G401 (cell line): ENCODE measurements around the gene KRT32. TPM values are rescaled to one million over a fixed set of nuclear protein-coding genes. Genes with fewer than 3 reads are reported as not detected.
"Not testable (repeated sequence)": the region's sequence is repeated elsewhere in the genome, so short reads cannot be mapped to it uniquely, and the experiment has no call there.

Experiments
- DNase-seq: peaks from one replicate; pipeline ENCODE4 v3.0.0-alpha.2; 2015; ENCODE audit warnings: low spot score
- in situ Hi-C: cut with HindIII; loops from 2 replicates; pipeline ENCODE4 v1.10.0; 2016; ENCODE audit warnings: low sequenced_read_pairs, mixed read lengths
- total RNA-seq: library from RNA; depleted of rRNA; stranded (reverse); fragments of >200 nt; shearing (Covaris generic); gene quantifications from 2 replicates; pipeline ENCODE4 v1.2.3, GENCODE V29; 2014

Gene KRT32
- total RNA-seq, 1 experiment from 2014 or later = not detected

DNA sequence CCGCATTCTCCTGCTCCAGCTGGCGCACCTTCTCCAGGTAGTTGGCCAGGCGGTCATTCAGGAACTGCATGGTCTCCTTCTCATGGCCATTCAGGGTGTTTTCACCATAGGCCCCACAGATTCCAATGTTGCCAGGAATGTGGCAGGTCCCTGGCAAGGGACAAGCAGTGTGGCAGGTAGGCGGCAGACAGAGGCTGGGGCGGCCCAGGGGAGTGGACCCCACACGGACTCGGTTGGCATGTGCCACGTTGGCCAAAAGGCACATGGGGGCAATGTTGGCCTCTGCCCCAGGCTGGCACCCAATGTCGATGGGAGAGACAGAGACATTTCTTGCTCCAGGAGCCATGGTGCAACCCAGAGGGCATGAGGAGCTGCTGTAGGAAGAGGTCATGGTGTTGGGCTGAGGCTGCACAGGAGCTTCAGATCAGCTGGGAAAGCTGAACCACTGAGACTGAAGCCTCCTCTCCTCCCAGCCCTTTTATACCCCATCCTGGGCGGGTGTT is 26.6 kb downstream of the KRT32 start, which contains the start of gene KRT38:
KRT38 (minus strand) TSS at position 453 of the 503 bp plus-strand sequence; CDS start at position 391, 62 bp downstream.
- in situ Hi-C loops = no loop called here
- DNase-seq = no peak

DNA sequence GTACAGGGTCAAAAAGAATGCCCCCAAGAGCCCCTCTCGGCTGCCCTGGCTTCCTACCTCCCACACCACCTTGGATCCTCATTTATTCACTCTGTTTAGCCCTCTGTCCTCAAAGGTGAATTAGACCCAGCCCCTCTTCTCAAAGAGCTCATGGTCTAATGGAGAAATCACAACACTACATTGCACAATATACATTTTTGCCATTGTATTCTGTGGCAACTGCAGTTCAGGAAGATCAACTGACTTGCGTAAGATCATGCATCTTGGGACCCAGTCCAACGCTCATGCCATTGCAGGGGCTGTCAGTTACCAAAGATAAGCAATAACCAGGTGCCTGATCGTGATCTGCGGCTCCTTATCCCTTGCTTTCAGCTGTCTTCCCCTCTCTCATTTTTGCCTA is 27.8 kb downstream of the KRT32 start:
- in situ Hi-C loops = no loop called here
- no peak for DNase-seq

DNA sequence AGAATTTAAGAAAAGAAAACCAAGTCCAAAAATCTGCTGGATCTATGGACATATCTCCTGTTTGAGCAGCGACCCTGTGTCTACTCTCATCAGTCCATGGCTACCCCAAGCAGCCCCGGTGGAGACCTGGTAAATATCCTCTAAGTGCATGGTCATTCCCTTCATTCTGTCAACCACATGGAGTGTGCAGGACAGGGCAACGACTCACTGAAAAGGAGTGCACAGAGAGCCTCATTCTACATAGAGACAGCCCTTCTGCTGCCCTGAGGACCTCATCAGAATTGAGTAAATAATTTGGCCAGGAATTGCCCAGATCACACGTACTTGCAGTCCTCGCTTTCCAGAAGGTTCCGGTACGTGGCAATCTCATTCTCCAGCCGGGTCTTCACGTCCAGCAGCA is 29.4 kb downstream of the KRT32 start:
- in situ Hi-C loops = no loop called here
- DNase-seq = no peak

DNA sequence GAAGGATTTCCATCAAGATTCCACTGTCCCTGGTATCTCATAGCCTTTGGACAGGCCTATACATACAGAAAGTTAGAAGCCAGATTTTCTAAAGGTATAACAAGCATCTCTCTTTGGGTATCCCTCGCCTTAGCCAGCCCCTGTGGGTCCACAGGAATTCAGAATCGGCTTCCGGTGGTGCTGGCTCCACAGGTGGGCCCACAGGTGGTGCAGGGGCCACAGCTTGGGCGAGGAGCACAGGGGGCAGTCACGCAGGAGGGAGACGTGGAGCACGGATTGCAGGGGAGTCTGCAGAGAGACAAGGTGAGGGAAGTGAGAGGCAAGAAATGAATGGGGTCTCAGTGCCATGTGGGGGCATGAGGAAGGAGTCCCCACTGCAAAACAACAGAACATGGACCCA is 29.9 kb downstream of the KRT32 start:
- no peak for DNase-seq
- in situ Hi-C loops = no loop called here

DNA sequence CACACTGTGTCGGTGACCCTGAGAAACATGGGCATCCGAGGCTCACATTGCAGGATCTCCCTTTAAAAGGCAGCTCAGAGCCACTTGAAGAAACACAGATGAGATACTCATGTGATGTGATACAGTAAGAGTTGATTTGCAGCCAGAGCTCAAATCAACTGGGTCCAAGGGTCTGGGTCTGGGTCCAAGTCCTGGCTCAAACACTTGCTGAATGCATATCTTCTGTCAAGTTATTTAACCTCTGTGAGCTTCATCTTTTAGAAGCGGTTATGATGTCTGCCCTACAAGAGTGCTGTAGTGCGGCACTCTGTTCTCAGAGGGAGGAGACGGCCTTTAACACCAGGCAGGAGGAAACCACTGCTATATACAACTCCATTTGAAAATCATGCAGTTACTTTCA is 32.8 kb downstream of the KRT32 start:
- DNase-seq = no peak
- in situ Hi-C loops = no loop called here

DNA sequence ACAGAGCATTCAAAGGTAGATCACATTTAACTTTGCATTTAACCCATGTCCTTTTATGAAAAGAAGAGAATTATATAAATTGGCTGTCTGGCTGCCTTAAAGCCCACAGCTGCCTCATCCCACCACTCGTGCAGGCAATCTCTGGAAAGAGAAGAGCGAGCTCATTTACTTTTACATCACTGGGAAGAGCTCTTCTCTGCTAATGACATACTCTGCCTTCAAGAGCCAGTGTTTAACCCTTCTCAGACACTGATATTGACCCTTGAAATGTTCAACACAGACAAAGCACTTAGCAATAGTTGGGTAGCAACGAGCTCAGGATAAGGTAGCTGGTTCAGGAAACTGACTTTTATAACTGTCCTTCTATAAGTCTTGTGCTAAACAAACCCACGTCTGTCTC is 33.2 kb downstream of the KRT32 start:
- DNase-seq = no peak
- in situ Hi-C loops = no loop called here

DNA sequence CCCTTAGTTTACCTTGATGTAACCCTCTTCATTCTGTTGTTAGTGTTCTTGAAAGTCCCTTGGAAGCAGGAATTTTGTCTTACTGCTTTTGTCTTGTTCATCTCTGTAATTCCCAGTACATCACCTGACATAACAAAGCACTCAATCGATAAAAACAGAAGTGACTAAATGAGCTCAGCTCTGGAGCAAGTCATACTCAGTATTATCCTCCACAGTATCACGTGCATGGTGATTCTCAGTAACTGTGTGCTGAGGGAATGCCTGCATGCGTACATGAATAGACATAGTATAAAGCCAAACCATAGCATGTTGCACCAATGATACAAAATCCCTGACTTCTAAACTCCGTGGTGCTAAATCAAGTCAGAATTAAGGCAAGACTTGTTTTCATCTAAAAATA is 33.6 kb downstream of the KRT32 start:
- no peak for DNase-seq
- in situ Hi-C loops = no loop called here

DNA sequence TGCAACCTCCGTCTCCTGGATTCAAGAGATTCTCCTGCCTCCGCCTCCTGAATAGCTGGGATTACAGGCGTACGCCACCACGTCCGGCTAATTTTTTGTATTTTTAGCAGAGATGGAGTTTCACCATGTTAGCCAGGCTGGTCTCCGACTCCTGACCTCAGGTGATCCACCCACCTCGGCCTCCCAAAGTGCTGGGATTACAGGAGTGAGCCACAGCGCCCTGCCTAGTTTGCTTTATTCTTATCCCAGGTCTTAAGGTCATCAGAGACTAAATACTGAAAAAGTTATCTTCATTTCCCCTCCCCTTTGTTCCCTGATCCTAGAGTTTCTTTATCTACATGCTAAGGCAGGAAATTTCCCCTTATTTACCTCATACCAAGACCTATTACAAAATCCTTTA is 36.8 kb downstream of the KRT32 start:
- DNase-seq, in situ Hi-C loops: not testable (repeated sequence)

DNA sequence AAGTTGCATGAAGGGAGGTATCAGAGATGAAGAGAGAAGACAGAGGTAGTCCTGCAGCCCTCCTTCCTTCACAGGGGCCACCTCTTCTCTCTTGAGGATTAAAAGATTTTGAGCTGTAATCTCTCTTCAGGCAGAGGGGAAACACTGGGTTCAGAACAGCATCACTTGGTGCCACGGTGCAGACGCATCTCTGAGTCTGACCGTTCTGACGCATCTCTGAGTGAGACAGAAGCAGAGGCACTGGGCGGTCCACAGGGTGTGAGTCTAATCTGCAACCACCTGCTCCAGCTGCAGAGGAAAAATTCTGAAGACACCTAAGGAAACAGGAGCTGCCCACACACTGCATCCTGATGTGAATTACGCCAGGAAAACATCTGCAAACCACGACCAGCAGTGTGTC is 37.5 kb downstream of the KRT32 start:
- in situ Hi-C loops = no loop called here
- DNase-seq = no peak

DNA sequence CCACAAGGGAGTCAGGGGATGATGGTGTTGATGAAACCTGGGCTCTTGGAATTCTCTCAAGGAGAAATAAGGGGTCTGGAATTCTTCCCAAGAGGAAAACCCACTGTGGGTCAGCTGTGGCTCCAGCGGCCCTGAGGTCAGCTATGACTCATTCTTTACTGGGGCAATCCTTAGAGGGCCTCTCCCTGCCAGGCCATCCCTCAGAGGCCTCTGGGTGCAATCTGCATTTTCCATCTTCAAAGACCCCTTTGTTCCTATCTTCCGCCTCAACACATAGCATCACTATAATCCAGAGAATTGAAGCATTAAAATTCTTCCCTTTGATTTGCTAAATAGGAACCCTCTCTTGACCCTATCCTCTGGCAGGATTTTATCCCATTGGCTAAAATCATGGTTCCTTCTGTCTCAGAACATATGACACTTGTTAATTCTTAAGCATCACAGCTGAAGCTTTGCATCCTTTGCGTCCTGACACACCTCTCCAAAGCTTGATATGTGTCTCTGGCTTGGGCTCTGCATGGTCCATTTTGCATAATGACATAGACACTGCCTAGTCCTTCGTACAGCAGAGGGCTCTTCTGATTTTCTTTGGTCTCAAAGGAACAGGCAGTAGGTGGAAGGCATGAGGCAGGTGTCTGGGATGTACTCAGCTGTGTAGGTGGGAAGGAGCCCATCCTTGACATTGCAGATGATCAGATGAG is 38.4 kb downstream of the KRT32 start:
- in situ Hi-C loops = no loop called here
- no peak for DNase-seq

DNA sequence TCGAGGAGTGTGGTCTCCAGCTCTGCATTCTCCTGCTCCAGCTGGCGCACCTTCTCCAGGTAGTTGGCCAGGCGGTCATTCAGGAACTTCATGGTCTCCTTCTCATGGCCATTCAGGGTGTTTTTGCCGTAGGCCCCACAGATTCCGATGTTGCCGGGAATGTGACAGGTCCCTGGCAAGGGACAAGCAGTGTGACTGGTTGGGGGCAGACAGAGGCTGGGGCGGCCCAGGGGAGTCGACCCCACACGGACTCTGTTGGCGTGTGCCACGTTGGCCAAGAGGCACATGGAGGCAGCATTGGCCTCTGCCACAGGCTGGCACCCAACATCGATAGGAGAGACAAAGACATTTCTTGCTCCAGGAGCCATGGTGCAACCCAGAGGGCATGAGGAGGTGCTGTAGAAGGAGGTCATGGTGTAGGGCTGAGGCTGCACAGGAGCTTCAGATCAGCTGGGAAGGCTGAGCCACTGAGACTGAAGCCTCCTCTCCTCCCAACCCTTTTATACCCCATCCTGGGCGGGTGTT is 43.0 kb downstream of the KRT32 start, which contains the start of gene KRT37:
KRT37 (minus strand) TSS at position 475 of the 525 bp plus-strand sequence; CDS start at position 413, 62 bp downstream.
- in situ Hi-C loops = no loop called here
- DNase-seq = no peak

DNA sequence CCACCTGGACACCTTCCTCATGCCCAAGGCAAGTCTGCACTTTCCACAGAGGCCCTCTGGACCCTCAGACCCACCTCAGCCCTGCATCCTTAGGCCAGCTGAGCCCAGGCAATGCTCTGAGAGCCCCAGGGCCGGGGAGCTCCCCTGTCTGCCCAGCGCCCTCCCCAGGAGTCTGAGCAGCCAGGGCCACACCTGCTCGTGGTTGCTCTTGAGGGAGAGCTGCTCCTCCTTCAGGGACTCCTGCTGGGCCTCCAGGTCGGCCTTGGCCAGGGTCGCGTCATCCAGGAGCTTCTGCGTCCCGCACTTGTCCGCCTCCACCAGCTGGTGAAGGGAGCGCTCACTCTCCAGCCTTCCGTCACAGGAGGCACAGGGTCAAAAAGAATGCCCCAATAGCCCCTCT is 44.6 kb downstream of the KRT32 start:
- DNase-seq, in situ Hi-C loops: not testable (repeated sequence)

DNA sequence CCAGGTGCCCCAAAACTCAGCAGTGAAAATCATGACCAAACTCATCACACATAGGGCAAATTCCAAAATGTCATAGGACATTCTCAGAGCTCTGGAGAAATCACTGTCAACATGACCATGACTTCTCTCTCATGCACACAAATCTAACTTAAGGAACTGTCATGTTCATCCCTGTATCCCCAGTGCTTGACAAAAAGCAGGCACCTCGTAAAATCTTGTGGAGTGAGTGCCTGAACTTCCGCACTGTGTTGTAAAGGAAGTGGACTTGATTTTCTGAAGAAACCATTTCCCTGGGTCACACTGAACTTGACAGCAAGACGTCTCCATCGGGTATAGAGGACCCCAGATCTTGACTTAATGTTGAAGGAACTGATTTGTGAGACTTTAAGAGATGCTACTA is 45.6 kb downstream of the KRT32 start:
- no peak for DNase-seq
- in situ Hi-C loops = no loop called here

DNA sequence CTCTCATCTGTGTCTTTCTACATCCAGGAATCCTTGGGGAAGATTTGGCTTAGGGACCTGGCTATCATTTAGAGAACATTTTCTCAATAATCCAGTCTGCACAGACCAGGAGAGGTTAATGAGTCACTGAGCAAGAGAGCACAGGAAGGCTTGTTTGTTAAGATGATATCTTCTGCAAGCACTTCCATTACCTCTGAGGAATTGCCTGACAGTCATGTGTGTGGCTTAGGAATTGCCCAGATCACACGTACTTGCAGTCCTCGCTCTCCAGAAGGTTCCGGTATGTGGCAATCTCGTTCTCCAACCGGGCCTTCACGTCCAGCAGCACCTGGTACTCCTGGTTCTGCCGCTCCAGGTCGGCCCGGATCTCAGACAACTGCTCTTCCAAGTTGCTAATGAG is 46.1 kb downstream of the KRT32 start:
- in situ Hi-C loops = no loop called here
- no peak for DNase-seq

DNA sequence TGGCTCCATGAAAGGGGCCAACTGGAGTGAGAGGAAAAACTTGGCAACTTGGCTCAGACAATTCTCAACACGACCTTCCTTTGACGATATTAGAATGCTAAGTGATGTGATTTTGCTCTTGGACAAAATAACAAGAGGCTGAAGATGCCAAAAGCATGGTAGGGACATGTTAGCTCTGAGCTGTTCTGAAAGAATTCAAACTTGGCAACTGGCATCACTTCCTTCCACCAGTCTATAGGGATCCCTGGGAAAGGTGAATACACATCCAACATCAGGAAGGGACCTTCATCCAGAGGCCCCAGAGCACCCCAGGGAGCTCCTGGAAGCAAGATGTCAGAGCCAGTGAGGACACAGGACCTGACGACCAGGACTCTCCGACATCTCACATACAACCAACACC is 47.1 kb downstream of the KRT32 start:
- in situ Hi-C loops = no loop called here
- DNase-seq = no peak

DNA sequence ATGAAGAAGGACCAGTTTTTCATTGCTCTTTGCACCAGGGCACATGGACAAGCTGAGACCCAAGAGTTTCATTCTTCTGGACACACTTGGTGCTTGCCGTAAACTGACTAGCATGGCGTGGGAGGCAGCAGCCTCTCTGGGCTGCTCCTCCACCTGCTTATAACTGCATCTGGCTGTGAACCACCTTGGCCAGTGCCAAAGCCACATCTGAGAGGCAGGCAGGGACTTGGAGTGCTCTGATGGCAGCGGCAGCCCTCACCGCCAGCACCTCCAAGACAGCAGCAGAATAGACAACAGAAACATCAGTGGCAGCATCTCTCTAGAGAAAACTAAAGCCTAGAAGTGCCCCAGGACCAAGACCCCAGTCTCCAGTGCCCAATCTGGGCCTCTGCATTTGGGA is 47.5 kb downstream of the KRT32 start:
- in situ Hi-C loops = no loop called here
- DNase-seq = no peak

DNA sequence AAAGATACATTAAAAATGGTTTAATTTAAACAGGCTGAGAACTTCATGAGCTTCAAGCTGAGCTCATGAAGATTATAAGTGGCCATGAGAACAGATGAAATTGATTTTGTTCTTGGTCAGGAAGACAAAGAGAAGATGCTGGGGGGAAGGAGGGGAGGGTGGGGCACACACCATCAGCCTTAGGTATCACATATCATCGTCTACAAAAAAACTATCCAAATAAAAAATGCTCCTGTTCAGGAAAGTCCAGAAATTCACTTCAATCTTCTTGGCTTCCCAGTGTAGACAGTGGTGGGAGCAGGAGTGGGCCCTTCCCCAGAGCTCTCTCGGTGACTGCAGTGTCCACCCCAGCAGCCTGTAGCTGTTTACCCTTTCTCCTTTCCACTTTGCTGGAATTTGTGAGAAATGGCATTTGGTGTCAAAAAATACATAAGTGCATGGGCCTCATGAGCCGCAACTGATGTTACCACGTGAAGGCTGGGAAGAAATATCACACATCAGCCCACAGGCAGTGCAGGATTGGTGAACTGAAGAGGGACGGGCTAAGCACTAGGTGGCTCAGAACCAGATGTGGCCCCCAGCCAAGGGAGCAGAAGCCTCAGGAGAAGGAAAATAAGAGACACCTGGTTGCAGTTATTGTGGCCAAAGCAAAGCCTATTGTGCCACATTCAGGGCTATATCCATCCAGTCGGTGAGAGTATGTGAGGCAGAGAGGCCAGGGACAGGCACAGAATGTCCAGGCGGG is 48.9 kb downstream of the KRT32 start:
- in situ Hi-C loops = no loop called here
- DNase-seq = no peak

DNA sequence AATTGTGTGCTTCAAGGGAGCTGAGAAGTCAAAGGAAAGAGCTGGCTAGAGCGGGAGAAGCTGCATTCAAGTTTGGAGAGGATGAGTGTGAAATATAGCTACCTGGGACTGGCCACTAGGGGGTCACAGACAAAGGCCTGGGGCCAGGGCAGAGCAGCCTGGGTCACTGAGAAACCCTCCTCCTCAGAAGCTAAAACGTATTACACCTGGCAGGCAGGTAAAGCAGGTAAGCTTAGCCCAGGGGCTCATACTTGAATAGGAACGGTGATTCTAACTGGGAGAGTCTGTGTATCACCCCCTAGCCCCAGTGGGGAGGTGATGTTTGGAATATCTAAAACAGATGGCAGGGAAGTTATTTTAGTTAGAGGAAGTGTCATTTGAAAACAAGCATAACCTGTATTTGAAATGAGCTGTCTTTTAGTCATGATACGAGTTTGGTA is 49.6 kb downstream of the KRT32 start:
- in situ Hi-C loops = no loop called here
- DNase-seq = no peak

DNA sequence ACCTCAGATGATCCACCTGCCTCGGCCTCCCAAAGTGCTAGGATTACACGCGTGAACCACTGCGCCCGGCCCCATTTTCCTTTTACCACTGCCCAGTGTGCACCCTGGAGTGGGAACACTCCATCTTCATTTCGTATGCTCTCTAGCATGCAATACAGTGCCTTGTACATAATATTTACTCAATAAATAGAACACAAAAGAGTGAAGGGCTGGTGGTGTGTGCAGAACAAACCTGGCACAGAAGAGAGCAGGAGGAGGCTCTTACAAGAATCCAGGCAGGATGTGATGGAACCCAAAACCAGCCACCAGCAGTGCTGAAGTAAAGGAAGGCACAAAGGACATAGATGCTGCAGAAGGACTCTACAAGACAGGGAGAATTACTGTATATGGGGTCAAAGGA is 50.1 kb downstream of the KRT32 start:
- no peak for DNase-seq
- in situ Hi-C loops = no loop called here

DNA sequence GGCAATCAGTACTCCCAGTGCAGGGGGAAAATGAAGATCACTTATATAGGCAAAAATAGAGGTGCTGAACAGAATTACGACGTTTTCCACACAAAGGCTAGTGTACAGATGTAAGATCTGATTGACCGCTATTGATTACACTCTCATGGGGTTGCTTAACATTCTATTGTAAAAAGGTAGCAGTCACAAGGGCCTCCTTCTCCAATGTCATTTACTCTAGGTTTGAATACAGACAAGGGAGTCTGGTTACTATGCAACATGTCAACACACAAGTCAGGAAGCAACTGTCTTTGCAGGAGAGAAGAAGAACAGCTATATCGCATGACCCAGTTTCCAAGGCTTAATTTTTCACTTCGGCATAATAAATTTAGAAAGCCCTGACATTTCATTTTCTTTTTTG is 50.7 kb downstream of the KRT32 start:
- in situ Hi-C loops = no loop called here
- no peak for DNase-seq
